ENCODE data around the gene HOXD12.

Gene HOXD12

DNA sequence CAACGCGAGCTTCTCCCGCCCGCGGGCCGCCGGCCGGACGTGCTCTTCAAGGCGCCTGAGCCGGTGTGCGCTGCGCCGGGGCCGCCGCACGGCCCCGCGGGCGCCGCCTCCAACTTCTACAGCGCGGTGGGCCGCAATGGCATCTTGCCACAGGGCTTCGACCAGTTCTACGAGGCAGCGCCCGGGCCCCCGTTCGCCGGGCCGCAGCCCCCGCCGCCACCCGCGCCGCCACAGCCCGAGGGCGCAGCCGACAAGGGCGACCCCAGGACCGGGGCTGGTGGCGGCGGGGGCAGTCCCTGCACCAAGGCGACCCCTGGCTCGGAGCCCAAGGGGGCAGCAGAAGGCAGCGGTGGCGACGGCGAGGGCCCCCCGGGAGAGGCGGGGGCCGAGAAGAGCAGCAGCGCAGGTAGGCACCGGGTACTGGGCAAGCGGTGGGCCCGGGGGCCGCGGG is 8.2 kb downstream of the HOXD12 start:
- no peak for DNase-seq

DNA sequence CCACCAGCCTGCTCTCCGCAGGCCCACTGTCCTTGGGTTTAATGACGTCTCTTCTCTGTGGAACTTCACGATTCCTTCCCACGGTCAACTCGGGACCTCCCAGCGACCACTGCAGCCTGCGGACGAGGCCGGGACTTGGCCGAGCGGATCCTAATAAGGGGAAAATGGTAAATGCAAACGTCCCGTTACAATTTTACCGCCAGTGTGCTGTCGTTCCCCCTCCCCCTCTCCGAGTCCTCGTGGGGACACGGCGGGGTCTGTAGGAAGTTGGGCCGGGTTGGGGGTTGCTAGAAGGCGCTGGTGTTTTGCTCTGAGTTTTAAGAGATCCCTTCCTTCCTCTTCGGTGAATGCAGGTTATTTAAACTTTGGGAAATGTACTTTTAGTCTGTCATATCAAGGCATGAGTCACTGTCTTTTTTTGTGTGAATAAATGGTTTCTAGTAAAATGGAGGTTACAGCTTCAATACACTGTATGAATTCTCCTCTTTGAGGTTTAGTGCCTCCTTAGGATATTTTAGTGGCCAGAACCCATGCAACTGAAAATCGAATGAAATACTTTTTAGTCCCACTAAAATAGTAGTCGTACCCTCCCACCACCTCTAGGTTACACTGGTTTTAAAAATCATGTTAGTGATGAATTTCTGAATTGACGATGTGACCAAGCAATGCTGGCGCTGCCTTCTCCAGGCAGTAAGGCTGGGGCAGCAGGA is 9.8 kb downstream of the HOXD12 start:
- no peak for DNase-seq

DNA sequence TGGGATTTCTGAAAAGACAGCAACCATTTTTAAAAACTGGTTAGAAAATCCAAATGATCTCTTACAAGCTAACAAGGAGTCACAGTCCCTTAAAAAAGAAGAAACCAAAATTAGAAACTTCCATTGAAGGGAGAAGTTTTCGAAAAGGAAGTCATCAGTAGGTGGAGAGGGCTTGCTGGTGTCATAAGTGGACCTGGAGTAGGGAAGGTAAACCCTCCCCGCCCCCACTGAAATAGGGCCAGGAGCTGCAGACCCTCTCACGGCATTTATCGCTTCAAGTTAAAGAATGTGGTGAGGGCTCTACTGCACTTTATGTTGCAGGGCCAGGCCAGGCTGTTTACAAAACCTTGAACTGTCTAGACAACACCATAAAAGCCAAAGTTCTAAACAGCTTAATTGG is 10.4 kb downstream of the HOXD12 start:
- no peak for DNase-seq

DNA sequence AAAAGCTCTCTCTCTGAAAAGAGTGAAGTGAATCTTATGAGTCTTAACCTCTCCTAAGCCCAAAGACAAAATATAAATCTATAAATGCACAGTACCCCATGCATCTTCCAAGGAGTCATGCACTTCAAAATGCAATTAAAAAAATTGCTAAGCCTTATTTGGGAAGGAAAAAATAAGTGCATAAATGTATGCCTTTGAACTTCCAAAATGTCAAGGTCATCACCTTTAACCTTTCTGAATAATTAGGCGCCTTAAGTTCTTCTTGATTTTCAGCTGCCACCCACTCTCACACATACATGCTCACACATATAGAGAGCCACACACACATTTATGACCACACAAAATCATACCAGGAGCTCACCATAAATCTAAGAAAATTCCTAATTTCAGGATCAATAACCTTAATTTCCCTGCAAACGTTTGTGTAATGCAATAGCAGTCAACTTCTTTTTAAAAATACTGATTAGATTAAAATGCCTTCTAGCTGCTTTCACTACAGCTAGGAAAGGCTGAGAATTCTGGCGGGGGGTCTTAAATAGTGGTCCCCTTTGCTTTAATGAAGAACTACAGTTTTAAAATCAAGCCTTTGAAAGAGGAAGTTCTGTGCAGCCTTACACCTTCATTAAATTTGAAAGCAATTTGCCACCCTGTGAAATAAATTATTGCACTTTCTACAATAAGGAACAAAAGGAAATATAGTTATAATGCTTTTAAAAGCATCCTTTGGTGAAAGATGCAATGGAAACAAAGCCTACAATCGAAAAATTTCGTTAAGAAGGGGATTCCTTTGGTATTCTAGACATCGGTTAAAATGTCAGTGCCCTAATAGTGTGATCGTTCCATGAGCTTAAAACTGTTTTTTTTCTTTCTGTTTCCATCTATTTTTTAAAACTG is 11.1 kb downstream of the HOXD12 start:
- DNase-seq, result no peak

DNA sequence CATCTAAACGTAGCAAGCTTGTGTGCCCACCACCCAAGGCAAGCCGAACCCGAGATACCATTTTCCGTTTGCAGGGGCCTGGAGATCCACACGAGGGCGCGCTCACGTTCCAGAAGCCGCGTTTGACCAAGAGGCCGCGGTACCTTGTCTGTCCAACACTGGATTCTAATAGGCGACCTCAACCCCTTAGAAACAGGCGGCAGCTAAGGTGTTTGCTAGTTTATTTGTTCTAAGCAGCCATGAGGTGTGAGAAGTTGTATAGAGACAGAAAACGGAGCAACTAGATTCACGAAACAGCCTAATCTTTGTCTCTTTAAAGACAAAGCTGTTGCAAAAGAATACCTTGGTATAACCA is 11.7 kb downstream of the HOXD12 start:
- DNase-seq, result no peak

DNA sequence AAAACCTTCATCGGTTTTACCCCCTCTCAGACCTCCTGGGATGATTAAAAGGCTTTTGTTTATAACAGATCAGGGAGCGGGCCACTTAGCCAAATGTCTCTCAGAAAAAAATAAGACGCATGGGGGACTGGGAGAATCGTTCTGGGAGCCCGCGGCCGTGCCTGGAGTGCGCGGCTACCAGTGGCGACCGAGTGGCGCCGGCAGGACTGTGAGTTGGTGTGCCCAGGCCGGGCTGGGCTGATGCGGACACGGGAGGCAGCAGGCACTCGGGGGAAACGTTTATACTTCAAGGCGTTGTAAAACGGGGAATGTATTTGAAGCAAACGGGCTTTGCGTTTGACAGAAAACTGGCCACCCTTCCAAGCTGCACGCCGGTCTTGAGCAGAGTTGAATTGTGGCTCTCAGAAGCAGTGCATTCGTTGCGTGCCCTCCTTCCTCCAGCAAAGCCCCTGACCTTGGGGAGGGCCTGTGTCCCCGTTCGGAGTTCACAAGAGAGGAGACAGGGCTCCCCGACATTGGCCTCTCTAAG is 12.3 kb downstream of the HOXD12 start:
- no peak for DNase-seq

DNA sequence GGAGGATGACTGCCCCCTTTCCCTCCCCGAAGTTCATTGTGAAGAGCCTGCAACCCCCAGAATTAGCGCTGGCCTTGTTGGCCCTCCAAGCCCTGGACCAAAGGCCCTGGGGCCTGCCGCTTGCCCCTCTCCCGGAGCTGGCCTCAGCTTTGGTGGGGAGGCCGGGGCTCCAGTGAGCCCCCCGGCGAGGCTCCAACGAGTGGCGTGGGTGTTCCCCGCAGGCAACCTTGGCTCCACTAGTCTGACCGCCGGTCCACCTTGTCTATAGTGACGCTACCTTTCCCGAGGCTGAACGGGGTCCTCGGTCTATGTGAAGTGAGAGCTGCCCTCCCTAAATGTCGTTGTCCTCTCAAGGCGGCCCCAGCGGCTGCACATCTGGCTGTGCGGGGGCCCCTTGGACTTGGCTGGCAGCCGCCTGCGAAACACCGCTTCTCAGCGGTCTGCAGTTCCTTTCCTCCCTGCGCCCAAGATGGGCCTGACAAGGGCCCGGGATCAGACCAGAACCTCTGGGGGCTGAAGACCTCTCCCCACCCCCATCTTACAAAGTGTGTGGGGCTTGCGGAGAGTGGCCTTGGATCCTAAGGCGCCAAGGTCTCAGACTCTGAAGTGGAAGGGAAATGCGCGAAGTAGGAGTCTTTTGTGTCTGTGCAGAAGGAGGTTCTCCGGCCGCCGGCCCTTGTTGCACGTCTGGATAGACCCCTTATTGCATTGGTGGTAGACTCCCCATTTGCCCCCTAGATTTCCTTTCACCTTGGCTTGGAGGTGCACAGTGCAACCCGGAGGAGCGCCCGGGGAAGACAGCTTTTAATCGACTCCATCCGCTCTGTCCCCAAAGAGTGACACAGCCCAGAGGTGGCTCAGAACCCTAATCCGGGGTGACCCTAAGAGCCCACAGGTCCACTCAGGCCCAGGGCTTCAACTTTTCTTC is 13.0 kb downstream of the HOXD12 start:
- no peak for DNase-seq

DNA sequence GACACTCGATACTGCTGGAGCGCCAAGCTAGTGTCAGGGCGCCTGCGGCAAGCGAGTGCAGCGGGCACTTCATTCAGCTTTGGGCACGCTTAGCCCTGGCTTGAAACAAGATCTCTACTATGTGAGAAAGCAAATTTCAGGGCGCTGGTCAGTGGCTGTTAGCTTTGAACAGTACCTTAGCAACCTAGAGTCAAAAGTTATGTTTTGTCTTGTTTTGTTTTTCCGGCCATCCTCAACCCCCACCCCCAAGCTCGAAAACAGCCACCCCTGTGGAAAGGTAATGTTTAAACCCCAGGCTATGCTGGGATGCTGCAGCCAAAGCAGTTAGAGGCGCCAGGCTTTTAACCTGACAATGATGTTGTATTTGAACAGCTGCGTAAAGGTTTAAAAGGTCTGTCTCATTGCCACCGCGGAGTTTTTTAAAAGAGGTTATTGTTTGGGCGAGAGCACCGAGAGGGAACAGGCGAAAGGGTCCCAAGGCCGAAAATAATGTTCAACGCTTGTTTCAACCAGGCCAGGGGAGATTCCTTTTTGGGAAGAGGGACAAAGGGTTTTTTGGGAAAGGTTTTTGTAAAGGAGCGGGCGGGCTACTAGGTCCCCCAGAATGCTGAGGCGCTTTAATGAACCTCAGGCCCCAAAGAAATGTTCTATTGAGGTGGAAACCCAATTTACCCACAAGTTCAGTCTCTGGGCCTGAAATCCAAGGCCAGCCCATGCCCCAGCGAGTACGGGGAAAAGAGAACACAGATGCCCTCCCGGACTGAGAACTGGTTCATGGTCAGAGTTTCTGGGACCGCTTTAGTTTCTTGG is 14.7 kb downstream of the HOXD12 start:
- DNase-seq, result no peak

DNA sequence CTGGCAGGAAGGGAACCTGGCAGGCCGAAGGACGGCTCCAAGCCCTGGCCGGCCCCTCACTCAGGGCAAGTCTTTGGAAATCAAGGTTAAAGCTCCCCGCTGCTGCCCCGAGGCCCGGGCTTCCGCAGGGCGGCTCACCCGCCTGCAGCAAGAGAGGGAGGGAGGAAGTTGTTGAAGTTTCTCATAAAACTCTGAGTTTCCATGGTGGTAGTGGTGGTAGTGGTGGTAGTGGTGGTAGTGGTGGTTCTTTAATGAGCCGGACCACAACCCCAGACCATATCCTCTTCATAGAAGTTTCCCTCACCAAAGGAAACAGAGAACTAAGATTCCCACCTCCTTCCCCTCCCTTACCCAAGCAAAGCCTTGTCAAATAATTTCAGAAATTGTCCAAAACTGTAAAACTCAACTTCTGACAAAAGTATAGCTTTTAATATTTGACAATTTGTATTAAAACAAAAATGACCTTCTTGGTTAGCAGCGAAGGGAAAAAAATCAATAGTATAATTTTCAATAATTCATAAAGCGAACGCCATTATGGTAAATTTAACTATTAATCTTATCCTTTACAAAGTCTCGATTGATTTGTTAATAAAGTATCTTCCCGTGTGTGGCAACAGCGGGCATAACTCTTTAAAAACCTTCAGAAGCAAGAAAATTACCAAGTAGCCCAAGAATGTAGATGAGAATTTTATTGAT is 15.5 kb downstream of the HOXD12 start:
- no peak for DNase-seq

DNA sequence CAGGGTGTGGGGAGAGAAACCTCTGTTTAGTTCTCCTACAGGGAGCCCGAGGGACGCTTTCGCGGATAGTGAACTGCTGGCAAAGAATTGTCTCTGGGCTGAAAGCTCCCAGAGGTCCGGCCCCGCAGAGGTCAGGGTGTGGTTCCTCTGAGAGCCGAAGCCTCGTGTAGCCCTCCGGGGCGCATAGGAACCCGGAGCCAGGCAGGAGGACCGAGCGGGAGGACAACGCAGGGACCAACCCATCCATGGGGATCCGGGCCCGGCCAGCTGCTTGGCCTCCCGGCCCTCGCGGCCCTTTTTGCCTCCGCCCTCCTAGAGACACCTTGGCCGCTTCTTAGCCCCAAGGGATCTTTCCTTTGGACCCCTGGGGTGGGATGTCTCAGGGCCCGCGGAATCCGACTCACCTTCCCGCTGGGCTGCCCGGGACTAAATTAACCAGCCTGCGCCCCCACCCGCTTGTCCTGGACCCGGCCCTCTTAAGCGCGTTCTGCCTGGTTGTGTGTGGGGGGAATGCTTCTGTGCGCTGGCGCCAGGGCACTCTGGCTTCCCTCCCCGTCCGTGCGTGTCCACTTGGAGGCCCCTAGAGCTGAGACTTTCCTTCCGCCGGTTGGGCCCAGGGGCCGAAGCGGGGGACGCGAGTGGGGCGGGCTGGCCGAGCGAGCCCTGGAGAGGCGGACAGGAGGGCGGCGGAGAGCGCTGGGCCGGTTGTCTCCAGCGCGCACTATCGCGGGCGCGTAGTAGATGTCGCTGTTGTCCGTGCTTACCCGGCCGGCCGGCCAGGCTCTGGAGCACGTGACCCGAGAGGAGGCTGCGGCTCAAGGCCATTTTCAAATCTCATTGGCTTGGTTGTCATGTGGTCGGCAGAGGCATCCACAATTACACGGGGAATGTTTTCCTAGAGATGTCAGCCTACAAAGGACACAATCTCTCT is 16.6 kb downstream of the HOXD12 start, which contains the start of gene HOXD10:
TSS of gene HOXD10 (plus strand) at position 896 of the 931 bp plus-strand sequence. CDS start 56 bp downstream, outside the sequence.
- no peak for DNase-seq

DNA sequence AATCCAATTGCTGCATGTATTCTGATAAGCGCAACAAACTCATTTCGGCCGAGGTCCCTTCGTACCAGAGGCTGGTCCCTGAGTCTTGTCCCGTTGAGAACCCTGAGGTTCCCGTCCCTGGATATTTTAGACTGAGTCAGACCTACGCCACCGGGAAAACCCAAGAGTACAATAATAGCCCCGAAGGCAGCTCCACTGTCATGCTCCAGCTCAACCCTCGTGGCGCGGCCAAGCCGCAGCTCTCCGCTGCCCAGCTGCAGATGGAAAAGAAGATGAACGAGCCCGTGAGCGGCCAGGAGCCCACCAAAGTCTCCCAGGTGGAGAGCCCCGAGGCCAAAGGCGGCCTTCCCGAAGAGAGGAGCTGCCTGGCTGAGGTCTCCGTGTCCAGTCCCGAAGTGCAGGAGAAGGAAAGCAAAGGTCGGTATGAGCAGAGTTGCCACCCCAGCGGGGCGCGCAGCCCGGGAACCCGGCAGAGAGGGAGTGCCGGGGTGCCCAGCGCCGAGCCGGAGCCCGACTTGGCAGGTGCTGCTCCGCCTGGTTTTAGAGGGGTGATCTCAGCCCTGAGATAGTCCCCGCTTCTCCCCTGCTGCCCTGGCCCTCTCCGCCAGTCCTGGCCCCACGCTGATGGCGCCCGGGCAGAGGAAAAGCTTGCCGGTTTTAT is 17.7 kb downstream of the HOXD12 start:
- DNase-seq, result no peak

DNA sequence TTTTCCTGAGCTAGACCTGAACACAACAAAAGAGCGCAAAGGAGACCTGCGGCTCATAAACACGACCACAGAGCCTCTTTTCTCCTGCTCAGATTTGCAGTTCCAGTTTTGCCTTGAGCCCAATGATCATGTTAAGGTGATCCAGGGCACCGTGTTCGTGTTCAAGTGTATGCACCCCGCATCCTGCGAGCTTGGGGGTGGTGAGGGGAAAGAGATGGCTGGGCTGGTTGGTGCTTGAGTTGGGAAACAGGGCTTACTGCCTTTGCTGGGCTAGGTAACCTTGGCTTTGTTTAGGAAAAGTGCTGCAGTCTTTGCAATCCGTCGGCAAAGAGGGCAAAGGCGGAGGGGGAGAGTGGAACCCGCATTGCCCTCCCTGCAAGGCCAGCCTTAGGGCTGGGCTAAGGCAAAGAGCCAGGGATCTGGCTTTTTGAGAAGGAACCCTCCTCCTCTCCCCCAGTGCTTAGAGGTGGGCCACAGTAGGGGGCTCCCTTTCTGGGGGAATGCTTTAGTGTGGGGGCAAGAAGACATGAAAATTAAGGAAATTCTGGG is 18.3 kb downstream of the HOXD12 start:
- DNase-seq, result no peak

DNA sequence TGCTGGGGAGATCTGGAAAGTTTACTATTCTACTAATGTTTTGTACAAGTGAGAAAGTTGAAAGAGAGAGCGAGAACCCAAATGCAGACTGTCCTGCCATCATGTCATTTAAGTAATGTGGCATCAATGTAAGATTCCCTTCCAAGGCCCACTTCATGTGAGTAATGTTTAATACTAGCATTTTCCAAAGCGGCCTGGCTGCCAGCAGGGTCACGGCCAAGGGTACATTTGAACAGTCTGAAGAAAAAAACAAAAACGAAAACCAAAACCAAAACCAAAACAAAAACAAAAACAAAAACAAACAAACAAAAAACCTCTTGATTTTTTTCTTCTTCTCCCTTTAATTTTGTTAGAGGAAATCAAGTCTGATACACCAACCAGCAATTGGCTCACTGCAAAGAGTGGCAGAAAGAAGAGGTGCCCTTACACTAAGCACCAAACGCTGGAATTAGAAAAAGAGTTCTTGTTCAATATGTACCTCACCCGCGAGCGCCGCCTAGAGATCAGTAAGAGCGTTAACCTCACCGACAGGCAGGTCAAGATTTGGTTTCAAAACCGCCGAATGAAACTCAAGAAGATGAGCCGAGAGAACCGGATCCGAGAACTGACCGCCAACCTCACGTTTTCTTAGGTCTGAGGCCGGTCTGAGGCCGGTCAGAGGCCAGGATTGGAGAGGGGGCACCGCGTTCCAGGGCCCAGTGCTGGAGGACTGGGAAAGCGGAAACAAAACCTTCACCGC is 19.2 kb downstream of the HOXD12 start:
- DNase-seq, result no peak

DNA sequence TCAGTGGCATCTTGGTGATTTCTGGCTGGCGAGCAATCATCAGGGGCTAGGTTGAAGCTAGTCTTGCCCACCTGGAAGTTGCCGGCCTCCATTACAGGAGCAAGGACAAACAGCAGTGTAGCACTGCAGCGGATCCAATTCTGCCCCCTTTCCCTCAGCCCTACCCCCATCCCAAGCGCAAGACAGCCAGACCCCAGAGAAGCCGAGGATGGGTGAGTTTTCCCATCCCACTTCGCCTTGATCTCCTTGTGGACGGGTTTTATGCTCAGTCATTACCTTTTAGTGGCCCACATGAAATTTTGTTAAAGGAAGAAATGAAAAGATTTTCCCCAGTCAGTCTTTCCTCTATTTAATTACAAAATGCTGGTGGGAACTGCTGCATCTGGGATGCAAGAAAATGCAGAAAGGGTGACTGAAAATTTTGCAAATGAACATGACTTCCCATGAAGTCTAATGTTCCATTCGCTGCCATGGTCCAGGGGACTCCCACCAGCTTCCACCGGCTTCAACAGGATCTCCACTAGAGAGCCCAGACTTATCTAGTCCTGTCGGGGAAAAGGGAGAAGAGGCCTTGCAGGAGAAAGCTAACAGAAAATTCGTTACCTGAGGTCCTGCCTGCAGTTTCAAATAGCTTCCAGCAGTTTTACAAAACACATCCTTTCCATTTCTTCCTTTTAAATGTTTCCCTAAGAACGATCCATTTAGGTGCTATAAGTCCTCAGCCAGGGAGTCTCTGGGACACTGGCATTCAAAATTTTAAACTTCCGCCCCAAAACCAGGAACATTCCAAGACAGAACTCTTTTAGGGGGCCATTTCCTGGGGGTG is 21.0 kb downstream of the HOXD12 start:
- DNase-seq, result no peak

DNA sequence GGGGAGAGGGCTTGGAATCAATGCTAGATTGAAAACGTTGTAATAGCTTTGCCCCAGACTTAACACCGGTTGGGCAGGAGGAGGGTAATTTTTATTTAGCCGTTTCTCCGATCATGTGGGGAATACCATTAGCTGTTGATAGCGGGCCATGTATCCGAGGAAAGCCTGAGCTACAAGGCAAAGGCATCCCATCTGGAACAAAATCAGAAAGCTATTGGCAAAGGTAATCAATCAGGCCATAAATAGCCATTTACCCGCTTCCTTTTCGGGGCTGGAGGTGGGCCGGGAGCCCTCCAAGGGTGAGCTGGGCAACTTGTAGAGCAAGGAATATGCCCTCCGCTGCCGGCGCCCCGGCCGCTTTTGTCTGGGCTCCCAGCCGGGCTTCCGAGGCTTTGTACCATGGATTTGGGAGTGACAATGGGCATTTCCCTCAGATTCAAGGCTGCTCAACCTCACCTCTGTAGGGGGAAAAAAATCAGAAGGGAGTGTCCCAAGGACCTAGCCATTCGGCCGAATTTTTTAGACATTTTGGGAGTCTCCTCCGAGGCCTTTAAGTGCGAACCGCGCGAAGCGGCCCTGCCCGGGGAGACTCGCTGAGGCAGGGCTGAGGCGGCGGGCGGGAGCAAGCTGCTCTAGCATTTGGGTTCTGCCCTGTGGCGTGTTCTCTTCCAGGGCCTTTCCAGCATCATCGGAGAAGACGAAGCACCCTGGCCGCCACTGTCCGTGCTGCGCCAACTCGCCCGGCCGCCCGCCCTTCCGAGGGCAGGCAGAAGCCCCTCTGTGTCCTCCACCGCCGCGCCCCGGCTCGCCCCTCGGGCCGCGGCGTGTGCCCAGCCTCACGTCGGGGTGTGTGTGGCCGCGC is 21.8 kb downstream of the HOXD12 start:
- DNase-seq, result no peak

DNA sequence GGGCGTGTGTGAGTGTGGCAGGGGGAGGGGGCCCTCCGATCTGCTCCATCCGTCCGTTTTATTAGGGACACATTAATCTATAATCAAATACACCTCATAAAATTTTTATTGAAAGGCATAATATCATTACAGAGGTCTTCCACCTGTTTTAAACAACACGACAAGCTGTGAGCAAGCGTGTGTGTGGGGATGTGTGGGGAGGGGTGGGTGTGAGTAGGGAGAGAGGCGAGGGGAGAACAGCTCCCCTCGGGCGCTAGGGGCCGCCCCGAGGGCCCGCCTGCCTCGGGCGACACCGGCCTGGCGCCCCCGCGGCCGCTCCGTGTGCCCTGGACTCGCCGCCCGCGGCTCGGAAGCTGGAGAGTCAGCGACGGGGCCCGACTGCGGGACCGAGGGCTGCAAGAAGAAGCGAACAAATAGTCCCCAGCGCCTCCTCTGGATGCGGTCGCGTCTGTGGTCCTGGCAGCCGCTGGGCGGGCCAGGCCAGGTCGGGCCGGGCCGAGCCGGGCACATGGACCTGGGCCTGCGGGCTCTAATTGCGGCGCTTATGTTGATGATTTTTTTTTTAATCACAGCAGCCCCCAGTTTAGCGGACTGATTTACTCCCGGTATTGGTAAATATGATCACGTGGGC is 22.6 kb downstream of the HOXD12 start:
- DNase-seq, result no peak

Measured in cerebellar nuclear complex (tissue), 1 donor.